ENCODE data around the gene POC1A. TPM values are rescaled to one million over a fixed set of nuclear protein-coding genes. Genes with fewer than 3 reads are reported as not detected.

The POC1A gene
- total and polyA plus RNA-seq, 10 of the 15 experiments (the other 5 are each of a cell fraction or from before 2014, with no cell fraction given) = 8.5 to 49.8 (median 23.5) TPM

DNA sequence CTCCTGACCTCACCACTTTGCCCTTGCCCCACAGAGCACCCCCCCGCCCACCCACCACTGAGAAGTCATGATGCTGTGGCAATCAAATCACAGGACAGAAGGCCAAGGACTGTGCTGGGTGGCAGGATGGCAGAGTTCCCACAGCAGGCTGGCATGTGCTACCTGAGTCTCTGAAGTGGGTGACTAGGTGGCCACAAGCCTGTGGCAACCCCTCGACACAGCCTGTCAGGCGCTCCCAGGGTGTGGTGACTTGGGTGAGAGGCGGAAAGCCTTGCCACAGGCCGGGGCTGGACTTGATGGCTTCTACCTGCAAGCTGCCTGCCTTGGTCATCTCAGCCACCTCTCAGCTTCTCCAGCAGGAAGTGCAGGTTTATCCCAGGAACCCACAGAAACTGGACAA lies 82.2 kb downstream of the POC1A start (continued):
- TF ChIP-seq, protein P1, sequence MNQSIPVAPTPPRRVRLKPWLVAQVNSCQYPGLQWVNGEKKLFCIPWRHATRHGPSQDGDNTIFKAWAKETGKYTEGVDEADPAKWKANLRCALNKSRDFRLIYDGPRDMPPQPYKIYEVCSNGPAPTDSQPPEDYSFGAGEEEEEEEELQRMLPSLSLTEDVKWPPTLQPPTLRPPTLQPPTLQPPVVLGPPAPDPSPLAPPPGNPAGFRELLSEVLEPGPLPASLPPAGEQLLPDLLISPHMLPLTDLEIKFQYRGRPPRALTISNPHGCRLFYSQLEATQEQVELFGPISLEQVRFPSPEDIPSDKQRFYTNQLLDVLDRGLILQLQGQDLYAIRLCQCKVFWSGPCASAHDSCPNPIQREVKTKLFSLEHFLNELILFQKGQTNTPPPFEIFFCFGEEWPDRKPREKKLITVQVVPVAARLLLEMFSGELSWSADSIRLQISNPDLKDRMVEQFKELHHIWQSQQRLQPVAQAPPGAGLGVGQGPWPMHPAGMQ (IDR thresholded peaks at IDR 0.05; ENCODE audit: borderline replicate concordance) = no peak
- TF ChIP-seq ZSCAN29 (IDR thresholded peaks at IDR 0.05) (no peak), EED (IDR thresholded peaks at IDR 0.05; ENCODE audit: low read depth) (no peak), JUND (IDR thresholded peaks at IDR 0.05; ENCODE audit: low read depth, low read length) (no peak), CHD1 (IDR thresholded peaks at IDR 0.05; ENCODE audit: low read depth, low read length) (no peak), CBX5 (IDR thresholded peaks at IDR 0.05; ENCODE audit: low read depth) (no peak)
- TF ChIP-seq, protein P2, sequence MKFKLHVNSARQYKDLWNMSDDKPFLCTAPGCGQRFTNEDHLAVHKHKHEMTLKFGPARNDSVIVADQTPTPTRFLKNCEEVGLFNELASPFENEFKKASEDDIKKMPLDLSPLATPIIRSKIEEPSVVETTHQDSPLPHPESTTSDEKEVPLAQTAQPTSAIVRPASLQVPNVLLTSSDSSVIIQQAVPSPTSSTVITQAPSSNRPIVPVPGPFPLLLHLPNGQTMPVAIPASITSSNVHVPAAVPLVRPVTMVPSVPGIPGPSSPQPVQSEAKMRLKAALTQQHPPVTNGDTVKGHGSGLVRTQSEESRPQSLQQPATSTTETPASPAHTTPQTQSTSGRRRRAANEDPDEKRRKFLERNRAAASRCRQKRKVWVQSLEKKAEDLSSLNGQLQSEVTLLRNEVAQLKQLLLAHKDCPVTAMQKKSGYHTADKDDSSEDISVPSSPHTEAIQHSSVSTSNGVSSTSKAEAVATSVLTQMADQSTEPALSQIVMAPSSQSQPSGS (IDR thresholded peaks at IDR 0.05; ENCODE audit: low read length) = no peak
- TF ChIP-seq, protein P3, sequence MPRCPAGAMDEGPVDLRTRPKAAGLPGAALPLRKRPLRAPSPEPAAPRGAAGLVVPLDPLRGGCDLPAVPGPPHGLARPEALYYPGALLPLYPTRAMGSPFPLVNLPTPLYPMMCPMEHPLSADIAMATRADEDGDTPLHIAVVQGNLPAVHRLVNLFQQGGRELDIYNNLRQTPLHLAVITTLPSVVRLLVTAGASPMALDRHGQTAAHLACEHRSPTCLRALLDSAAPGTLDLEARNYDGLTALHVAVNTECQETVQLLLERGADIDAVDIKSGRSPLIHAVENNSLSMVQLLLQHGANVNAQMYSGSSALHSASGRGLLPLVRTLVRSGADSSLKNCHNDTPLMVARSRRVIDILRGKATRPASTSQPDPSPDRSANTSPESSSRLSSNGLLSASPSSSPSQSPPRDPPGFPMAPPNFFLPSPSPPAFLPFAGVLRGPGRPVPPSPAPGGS (IDR thresholded peaks at IDR 0.05; ENCODE audit: borderline replicate concordance, insufficient read depth, low read depth, low read length, poor library complexity, severe bottlenecking) = no peak

Data from GM12878 (cell line).